ENCODE measurements around the gene SEPTIN10. TPM values are rescaled to one million over a fixed set of nuclear protein-coding genes. Genes with fewer than 3 reads are reported as not detected.

The SEPTIN10 gene
- total and polyA plus RNA-seq, 7 experiments from 2014 or later: 0.53 to 5.9 (median 2.0) TPM

- H3K27me3 Mint-ChIP-seq: peaks cover 0 to under 1% (median 0%) of the 10 kb centered on the region in 5 donors
- H3K36me3 Mint-ChIP-seq: peaks cover 0 to 3% (median 0%) of the 10 kb centered on the region in 5 donors
- H3K36me3 ChIP-seq (ENCODE audit: control insufficient read depth in 2 of 3, insufficient read depth in 3 of 3, low read length in 3 of 3): no peaks in the 10 kb centered on the region
- H3K27me3 ChIP-seq (ENCODE audit: control insufficient read depth in 2 of 2, insufficient read depth in 2 of 2, low read length in 2 of 2): no peaks in the 10 kb centered on the region
- intact Hi-C loops (cut with micrococcal nuclease): no loop called here
- H3K4me1 Mint-ChIP-seq: peaks cover 0 to 2% (median 0%) of the 10 kb centered on the region in 7 donors
- no peak for DNase-seq
- peaks cover 0 to 1% (median 0%) of the 10 kb centered on the region in 11 donors for H3K9me3 Mint-ChIP-seq
- ATAC-seq: no peak
- H3K9me3 ChIP-seq (ENCODE audit: control insufficient read depth in 2 of 3, low read length in 3 of 3): no peaks in the 10 kb centered on the region
- H3K27ac Mint-ChIP-seq: peak overlapping the region in 1 of 9 donors; percentile 1
- CTCF ChIA-PET: interaction anchor here (0.9 kb wide), 1 partner anchor 15 kb away, joined by 3 read pairs; no protein-coding TSS in a partner anchor
- no peaks in the 10 kb centered on the region for H3K4me1 ChIP-seq (ENCODE audit: control insufficient read depth in 2 of 2, insufficient read depth in 2 of 2, low read length in 2 of 2)
- H3K4me3 ChIP-seq (ENCODE audit: low read length): no peak overlapping the region
- H3K27ac ChIP-seq (ENCODE audit: low read depth, low read length): no peak overlapping the region
- no peak overlapping the region for H3K4me3 Mint-ChIP-seq
- POLR2A ChIA-PET: no interaction called here
Measured at GRCh38 chr2:109560265-109560664, 53.5 kb downstream of the SEPTIN10 start.

DNA sequence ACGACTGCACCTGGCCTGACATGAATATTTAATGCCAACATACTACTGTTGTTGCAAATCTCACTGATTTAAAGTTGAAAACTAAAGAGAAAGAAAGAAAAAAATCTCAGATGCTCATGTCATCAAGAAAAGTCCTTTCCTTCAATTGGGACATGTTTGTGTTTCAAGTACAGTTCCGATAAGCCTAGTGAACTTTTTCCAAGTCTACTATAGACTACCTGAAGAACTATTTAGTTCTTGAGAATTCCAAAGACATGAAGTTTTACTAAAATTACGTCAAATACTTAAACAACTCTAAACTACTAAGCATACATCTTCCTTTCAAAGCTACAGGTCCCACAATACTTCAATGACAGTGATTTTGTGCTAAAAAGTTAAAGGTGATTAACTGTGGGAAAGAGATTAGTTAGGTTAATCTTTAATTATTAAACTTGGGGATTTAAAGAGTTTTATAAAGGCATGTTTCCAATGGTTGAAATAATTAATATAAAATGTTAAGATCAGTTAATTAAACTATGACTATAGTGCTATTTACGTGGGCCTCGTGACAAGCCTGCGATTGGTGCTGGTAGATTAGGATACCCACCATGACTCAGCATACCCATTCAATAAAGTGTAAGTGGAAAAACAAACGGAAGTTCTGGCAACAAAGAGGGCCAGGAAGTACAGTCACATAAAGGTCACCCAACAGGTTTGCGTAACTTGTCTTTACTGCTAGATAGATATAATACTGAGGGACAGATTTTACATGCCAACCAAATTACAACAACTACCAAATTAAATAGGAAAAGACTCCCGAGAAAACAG lies 55.5 kb downstream of the SEPTIN10 start:
- no peaks in the 10 kb centered on the region for H3K36me3 ChIP-seq (ENCODE audit: control insufficient read depth in 2 of 3, insufficient read depth in 3 of 3, low read length in 3 of 3)
- ChIA-PET CTCF (no interaction called here), POLR2A (no interaction called here)
- H3K9me3 Mint-ChIP-seq: peaks cover 0 to 1% (median 0%) of the 10 kb centered on the region in 11 donors
- no peak overlapping the region for H3K27ac ChIP-seq (ENCODE audit: low read depth, low read length)
- ATAC-seq: peak; percentile 40
- DNase-seq: no peak
- no peaks in the 10 kb centered on the region for H3K9me3 ChIP-seq (ENCODE audit: control insufficient read depth in 2 of 3, low read length in 3 of 3)
- H3K36me3 Mint-ChIP-seq: peaks cover 0 to 3% (median 0%) of the 10 kb centered on the region in 5 donors
- intact Hi-C loops (cut with micrococcal nuclease): no loop called here
- peaks cover 0 to 4% (median 0%) of the 10 kb centered on the region in 7 donors for H3K4me1 Mint-ChIP-seq
- H3K27me3 ChIP-seq (ENCODE audit: control insufficient read depth in 2 of 2, insufficient read depth in 2 of 2, low read length in 2 of 2): no peaks in the 10 kb centered on the region
- H3K4me1 ChIP-seq (ENCODE audit: control insufficient read depth in 2 of 2, insufficient read depth in 2 of 2, low read length in 2 of 2): no peaks in the 10 kb centered on the region
- H3K27me3 Mint-ChIP-seq: peaks cover 0 to 4% (median 0%) of the 10 kb centered on the region in 5 donors
- no peak overlapping the region for H3K4me3 ChIP-seq (ENCODE audit: low read length)
- H3K4me3 Mint-ChIP-seq: no peak overlapping the region
- H3K27ac Mint-ChIP-seq: no peak overlapping the region

DNA sequence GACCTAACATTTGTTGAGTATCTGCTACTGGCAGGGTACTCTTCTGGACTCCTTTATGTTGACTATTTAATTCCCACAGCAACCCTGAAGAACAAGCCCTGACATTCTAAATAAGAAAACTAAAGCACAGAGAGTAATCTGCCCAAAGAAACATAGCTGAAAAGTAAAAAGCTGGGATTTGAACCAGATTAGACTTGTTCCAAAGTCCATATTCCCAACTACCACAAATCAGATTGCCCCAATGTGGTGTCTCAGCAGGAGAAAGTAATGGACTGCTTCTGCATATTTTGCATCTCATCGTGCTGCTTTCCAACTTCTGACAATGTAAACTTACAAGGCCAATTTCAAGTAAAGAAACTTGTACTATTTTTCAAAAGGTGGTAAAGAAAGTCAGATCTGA lies 56.5 kb downstream of the SEPTIN10 start:
- no peak overlapping the region for H3K27ac Mint-ChIP-seq
- H3K36me3 ChIP-seq (ENCODE audit: control insufficient read depth in 2 of 3, insufficient read depth in 3 of 3, low read length in 3 of 3): no peaks in the 10 kb centered on the region
- H3K4me1 Mint-ChIP-seq: peaks cover 0 to 4% (median 0%) of the 10 kb centered on the region in 7 donors
- no peak overlapping the region for H3K27ac ChIP-seq (ENCODE audit: low read depth, low read length)
- no peak for DNase-seq
- H3K9me3 Mint-ChIP-seq: peaks cover 0 to 1% (median 0%) of the 10 kb centered on the region in 11 donors
- H3K9me3 ChIP-seq (ENCODE audit: control insufficient read depth in 2 of 3, low read length in 3 of 3): no peaks in the 10 kb centered on the region
- intact Hi-C loops (cut with micrococcal nuclease): no loop called here
- no peaks in the 10 kb centered on the region for H3K27me3 ChIP-seq (ENCODE audit: control insufficient read depth in 2 of 2, insufficient read depth in 2 of 2, low read length in 2 of 2)
- ChIA-PET POLR2A (no interaction called here), CTCF (no interaction called here)
- H3K4me3 ChIP-seq (ENCODE audit: low read length): no peak overlapping the region
- H3K4me3 Mint-ChIP-seq: no peak overlapping the region
- H3K36me3 Mint-ChIP-seq: peaks cover 0 to 3% (median 0%) of the 10 kb centered on the region in 5 donors
- peaks cover 0 to 4% (median 0%) of the 10 kb centered on the region in 5 donors for H3K27me3 Mint-ChIP-seq
- H3K4me1 ChIP-seq (ENCODE audit: control insufficient read depth in 2 of 2, insufficient read depth in 2 of 2, low read length in 2 of 2): no peaks in the 10 kb centered on the region
- no peak for ATAC-seq

- ATAC-seq: no peak
- no peaks in the 10 kb centered on the region for H3K4me1 ChIP-seq (ENCODE audit: control insufficient read depth in 2 of 2, insufficient read depth in 2 of 2, low read length in 2 of 2)
- Mint-ChIP-seq H3K4me3 (no peak overlapping the region), H3K27me3 (peaks cover 0 to 4% (median 0%) of the 10 kb centered on the region in 5 donors), H3K9me3 (peaks cover 0 to 1% (median 0%) of the 10 kb centered on the region in 11 donors), H3K27ac (no peak overlapping the region), H3K36me3 (peaks cover 0 to 3% (median 0%) of the 10 kb centered on the region in 5 donors), H3K4me1 (peaks cover 0 to 4% (median 0%) of the 10 kb centered on the region in 7 donors)
- H3K36me3 ChIP-seq (ENCODE audit: control insufficient read depth in 2 of 3, insufficient read depth in 3 of 3, low read length in 3 of 3): no peaks in the 10 kb centered on the region
- no peak overlapping the region for H3K4me3 ChIP-seq (ENCODE audit: low read length)
- ChIA-PET CTCF (no interaction called here), POLR2A (no interaction called here)
- H3K27me3 ChIP-seq (ENCODE audit: control insufficient read depth in 2 of 2, insufficient read depth in 2 of 2, low read length in 2 of 2): no peaks in the 10 kb centered on the region
- intact Hi-C loops (cut with micrococcal nuclease): no loop called here
- no peak for DNase-seq
- H3K27ac ChIP-seq (ENCODE audit: low read depth, low read length): no peak overlapping the region
- H3K9me3 ChIP-seq (ENCODE audit: control insufficient read depth in 2 of 3, low read length in 3 of 3): no peaks in the 10 kb centered on the region
Measured at GRCh38 chr2:109555346-109555900, 58.3 kb downstream of the SEPTIN10 start.

- no peak for ATAC-seq
- Mint-ChIP-seq H3K36me3 (peaks cover 0 to 3% (median 0%) of the 10 kb centered on the region in 5 donors), H3K27ac (no peak overlapping the region), H3K4me1 (peaks cover 0 to 4% (median 0%) of the 10 kb centered on the region in 7 donors), H3K27me3 (peaks cover 0 to 4% (median 0%) of the 10 kb centered on the region in 5 donors), H3K9me3 (no peaks in the 10 kb centered on the region), H3K4me3 (no peak overlapping the region)
- Histone ChIP-seq H3K27me3 (ENCODE audit: control insufficient read depth in 2 of 2, insufficient read depth in 2 of 2, low read length in 2 of 2) (no peaks in the 10 kb centered on the region), H3K27ac (ENCODE audit: low read depth, low read length) (no peak overlapping the region), H3K4me3 (ENCODE audit: low read length) (no peak overlapping the region), H3K36me3 (ENCODE audit: control insufficient read depth in 2 of 3, insufficient read depth in 3 of 3, low read length in 3 of 3) (no peaks in the 10 kb centered on the region), H3K9me3 (ENCODE audit: control insufficient read depth in 2 of 3, low read length in 3 of 3) (no peaks in the 10 kb centered on the region), H3K4me1 (ENCODE audit: control insufficient read depth in 2 of 2, insufficient read depth in 2 of 2, low read length in 2 of 2) (no peaks in the 10 kb centered on the region)
- intact Hi-C loops (cut with micrococcal nuclease): no loop called here
- DNase-seq: no peak
- POLR2A ChIA-PET: no interaction called here
- CTCF ChIA-PET: no interaction called here
Measured at GRCh38 chr2:109554758-109555157, 59.0 kb downstream of the SEPTIN10 start.

DNA sequence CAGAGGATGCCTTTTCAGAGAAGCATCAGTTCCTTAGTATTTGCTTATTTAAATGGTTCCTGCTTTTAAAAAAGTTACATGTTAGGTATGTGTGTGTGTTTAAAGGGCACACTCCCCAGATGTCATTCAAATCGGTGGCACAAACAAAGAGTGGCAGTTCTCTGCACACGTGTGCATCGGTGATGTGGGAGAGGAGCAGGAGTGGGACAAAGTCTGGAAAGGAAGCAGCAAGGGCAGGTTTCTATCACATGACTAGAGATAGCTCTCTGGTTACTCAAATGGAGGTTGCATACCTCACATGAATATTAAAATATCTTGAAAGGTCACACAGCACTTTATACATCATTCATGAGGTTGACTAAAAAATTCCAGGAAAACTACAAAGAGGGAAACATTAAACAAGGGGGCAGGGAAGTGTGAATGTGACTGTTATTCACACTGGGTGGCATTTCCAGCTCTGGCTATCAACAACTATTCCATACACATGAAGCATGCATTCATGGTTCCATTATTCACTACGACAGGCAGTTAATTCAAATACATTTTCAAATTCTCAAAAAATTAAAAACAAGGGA lies 64.7 kb downstream of the SEPTIN10 start:
- ChIA-PET CTCF (interaction anchor here (0.6 kb wide), 1 partner anchor 563 kb away, joined by 4 read pairs; no protein-coding TSS in a partner anchor), POLR2A (no interaction called here)
- intact Hi-C loops (cut with micrococcal nuclease): loop anchor here in 1 of 2 donors (5.0 kb wide), 1 partner anchor 168 kb away; no protein-coding TSS in a partner anchor
- H3K36me3 Mint-ChIP-seq: no peaks in the 10 kb centered on the region
- H3K27ac Mint-ChIP-seq: no peak overlapping the region
- Histone ChIP-seq H3K27ac (ENCODE audit: low read depth, low read length) (no peak overlapping the region), H3K4me1 (ENCODE audit: control insufficient read depth in 2 of 2, insufficient read depth in 2 of 2, low read length in 2 of 2) (no peaks in the 10 kb centered on the region), H3K36me3 (ENCODE audit: control insufficient read depth in 2 of 3, insufficient read depth in 3 of 3, low read length in 3 of 3) (no peaks in the 10 kb centered on the region), H3K4me3 (ENCODE audit: low read length) (no peak overlapping the region), H3K9me3 (ENCODE audit: control insufficient read depth in 2 of 3, low read length in 3 of 3) (no peaks in the 10 kb centered on the region), H3K27me3 (ENCODE audit: control insufficient read depth in 2 of 2, insufficient read depth in 2 of 2, low read length in 2 of 2) (no peaks in the 10 kb centered on the region)
- no peak for DNase-seq
- H3K27me3 Mint-ChIP-seq: peaks cover 0 to 16% (median 0%) of the 10 kb centered on the region in 5 donors
- ATAC-seq: no peak
- no peaks in the 10 kb centered on the region for H3K4me1 Mint-ChIP-seq
- no peak overlapping the region for H3K4me3 Mint-ChIP-seq
- H3K9me3 Mint-ChIP-seq: no peaks in the 10 kb centered on the region
